H1 (cell line): ENCODE results near the gene ABCC4. TPM values are rescaled to one million over a fixed set of nuclear protein-coding genes. Genes with fewer than 3 reads are reported as not detected.

Source experiments
- CTCF ChIA-PET: fragments of 300-600 bp; sonication (Branson Sonifier 250); formaldehyde crosslinking; loops from one replicate; lab custom pipeline; 2021; ENCODE audit not compliant: partially characterized antibody; lab: Charles Lee
- POLR2A ChIA-PET: fragments of 300-600 bp; sonication (Branson Sonifier 250); formaldehyde crosslinking; loops from one replicate; lab custom pipeline; 2021; ENCODE audit warnings: inconsistent platforms; ENCODE audit not compliant: partially characterized antibody; lab: Charles Lee
- DNase-seq, 2 experiments: peaks; one replicate each; pipeline versions ENCODE4 v3.0.0 to v3.0.0-alpha.2; 2010 to 2022; ENCODE audit warnings: low spot score in 2 of 2, low read depth in 1 of 2, mixed read lengths in 1 of 2
- FAIRE-seq: peaks from 2 replicates; lab custom pipeline; 2011; peaks lifted over from hg19 to GRCh38; lab: Jason Lieb, UNC
- H2AFZ ChIP-seq: 2 replicates; pipeline ENCODE4 v1.8.1; 2012; ENCODE audit warnings: low read length, inconsistent platforms
- H2AK5ac ChIP-seq: 2 replicates; pipeline ENCODE4 v1.6.1; 2013; ENCODE audit warnings: low read depth, low read length
- H2BK120ac ChIP-seq: replicated peaks from 2 replicates; pipeline ENCODE3; 2013; ENCODE audit warnings: low read depth, low read length, inconsistent platforms
- H2BK12ac ChIP-seq: 2 replicates; pipeline ENCODE4 v1.6.1; 2013; ENCODE audit warnings: low read depth, low read length
- H2BK15ac ChIP-seq: 2 replicates; pipeline ENCODE4 v1.6.1; 2013; ENCODE audit warnings: low read length
- H2BK20ac ChIP-seq: 2 replicates; pipeline ENCODE4 v1.6.1; 2013; ENCODE audit warnings: low read length
- H2BK5ac ChIP-seq: 2 replicates; pipeline ENCODE4 v1.6.1; 2013; ENCODE audit warnings: low read depth, low read length
- H3K14ac ChIP-seq: 2 replicates; pipeline ENCODE4 v1.6.1; 2013; ENCODE audit warnings: inconsistent platforms; ENCODE audit not compliant: insufficient read length
- H3K18ac ChIP-seq: 2 replicates; pipeline ENCODE4 v1.6.1; 2013; ENCODE audit warnings: low read length; ENCODE audit errors: extremely low read depth
- H3K23ac ChIP-seq: 2 replicates; pipeline ENCODE4 v1.6.1; 2013; ENCODE audit warnings: inconsistent platforms; ENCODE audit not compliant: insufficient read length
- H3K23me2 ChIP-seq: 2 replicates; pipeline ENCODE4 v1.6.1; 2013; ENCODE audit warnings: low read depth, low read length
- H3K27ac ChIP-seq: 2 replicates; pipeline ENCODE4 v1.6.1; 2011; ENCODE audit warnings: low read depth, low read length, inconsistent platforms
- H3K27me3 ChIP-seq, 4 experiments: replicated peaks in 1 of 4; 1 replicate in 1 of 4; 2 replicates in 3 of 4; pipeline versions ENCODE4 v1.6.1 to v1.8.1; 2011 to 2013; ENCODE audit warnings: low read length in 3 of 4, mild to moderate bottlenecking in 3 of 4, inconsistent platforms in 2 of 4, mixed read lengths in 2 of 4, moderate library complexity in 1 of 4; ENCODE audit not compliant: control insufficient read depth in 3 of 4, insufficient read depth in 3 of 4; ENCODE audit errors: extremely low read depth in 1 of 4
- H3K36me3 ChIP-seq, 4 experiments: 2 replicates each; pipeline versions ENCODE4 v1.6.1 to v1.8.1; 2011 to 2013; ENCODE audit warnings: mild to moderate bottlenecking in 4 of 4, low read length in 3 of 4, moderate library complexity in 2 of 4, control low read depth in 1 of 4, inconsistent platforms in 1 of 4; ENCODE audit not compliant: insufficient read depth in 4 of 4, control insufficient read depth in 2 of 4
- H3K4ac ChIP-seq: replicated peaks from 2 replicates; pipeline ENCODE3; 2013; ENCODE audit warnings: low read length, low read depth, mixed read lengths, inconsistent platforms; ENCODE audit not compliant: insufficient read length
- H3K4me1 ChIP-seq, 4 experiments: replicated peaks in 1 of 4; 1 replicate in 1 of 4; 2 replicates in 3 of 4; pipeline versions ENCODE4 v1.6.1 to v1.8.1; 2011 to 2013; ENCODE audit warnings: low read length in 3 of 4, inconsistent platforms in 2 of 4, mixed read lengths in 1 of 4; ENCODE audit not compliant: insufficient read depth in 4 of 4, control insufficient read depth in 3 of 4
- H3K4me2 ChIP-seq, 2 experiments: 2 replicates each; pipeline versions ENCODE4 v1.6.1 to v1.8.1; 2011 to 2013; ENCODE audit warnings: low read depth in 2 of 2, low read length in 2 of 2, control low read depth in 1 of 2, inconsistent platforms in 1 of 2, mild to moderate bottlenecking in 1 of 2; ENCODE audit not compliant: insufficient read depth in 1 of 2
- H3K4me3 ChIP-seq, 4 experiments: fragments of 200-600, 300-600 bp in 1 of 4; sonication (generic), shearing (Covaris generic), sonication (Bioruptor Twin) in 1 of 4; 2 replicates each; pipeline versions ENCODE4 v1.5.1 to v1.8.1; 2011 to 2016; ENCODE audit warnings: low read length in 4 of 4, low read depth in 3 of 4, control low read depth in 2 of 4, inconsistent platforms in 2 of 4, mild to moderate bottlenecking in 2 of 4, mixed read lengths in 1 of 4, moderate library complexity in 1 of 4; ENCODE audit not compliant: insufficient read depth in 2 of 4; ENCODE audit errors: extremely low read depth in 1 of 4
- H3K56ac ChIP-seq: replicated peaks from 2 replicates; pipeline ENCODE3; 2013; ENCODE audit warnings: low read depth, mild to moderate bottlenecking, mixed read lengths, low read length, inconsistent platforms; ENCODE audit not compliant: insufficient read length
- H3K79me1 ChIP-seq: 2 replicates; pipeline ENCODE4 v1.6.1; 2013; ENCODE audit warnings: low read depth, low read length, control low read depth
- H3K79me2 ChIP-seq, 2 experiments: 2 replicates each; pipeline versions ENCODE4 v1.6.1 to v1.8.1; 2012 to 2013; ENCODE audit warnings: low read length in 2 of 2, mild to moderate bottlenecking in 2 of 2, inconsistent platforms in 1 of 2; ENCODE audit not compliant: insufficient read depth in 2 of 2, control insufficient read depth in 1 of 2
- H3K9ac ChIP-seq, 4 experiments: replicated peaks in 1 of 4; 1 replicate in 1 of 4; 2 replicates in 3 of 4; pipeline versions ENCODE4 v1.6.1 to v1.8.1; 2011 to 2013; ENCODE audit warnings: low read depth in 3 of 4, low read length in 3 of 4, control low read depth in 2 of 4, mild to moderate bottlenecking in 2 of 4, moderate library complexity in 2 of 4, inconsistent platforms in 1 of 4; ENCODE audit errors: extremely low read depth in 1 of 4
- H3K9me3 ChIP-seq, 2 experiments: 2 replicates each; pipeline versions ENCODE4 v1.6.1 to v1.8.1; 2012 to 2013; ENCODE audit warnings: mild to moderate bottlenecking in 2 of 2, moderate library complexity in 2 of 2, control low read depth in 1 of 2, inconsistent platforms in 1 of 2, low read depth in 1 of 2, low read length in 1 of 2, mixed read lengths in 1 of 2; ENCODE audit not compliant: insufficient read depth in 2 of 2
- H4K20me1 ChIP-seq, 2 experiments: replicated peaks in 1 of 2; 2 replicates each; pipeline versions ENCODE3 to v1.8.1; 2011 to 2013; ENCODE audit warnings: inconsistent platforms in 2 of 2, low read length in 2 of 2, mild to moderate bottlenecking in 1 of 2; ENCODE audit not compliant: insufficient read depth in 2 of 2, control insufficient read depth in 1 of 2
- H4K5ac ChIP-seq: 2 replicates; pipeline ENCODE4 v1.6.1; 2013; ENCODE audit warnings: low read length, low read depth, mixed read lengths, inconsistent platforms; ENCODE audit not compliant: insufficient read length
- H4K8ac ChIP-seq: 2 replicates; pipeline ENCODE4 v1.8.0; 2013; ENCODE audit warnings: mild to moderate bottlenecking, moderate library complexity, low read length, inconsistent platforms; ENCODE audit not compliant: insufficient read depth; ENCODE audit errors: extremely low read depth
- H4K91ac ChIP-seq: replicated peaks from 2 replicates; pipeline ENCODE3; 2013; ENCODE audit warnings: low read length, mixed read lengths, inconsistent platforms; ENCODE audit not compliant: insufficient read length
- BACH1 ChIP-seq: IDR thresholded peaks from 2 replicates; pipeline ENCODE4 v1.6.1; 2012; ENCODE audit warnings: low read length, improper control_type of control experiment
- CBX5 ChIP-seq: fragments of 300-800, 300-1000 bp; sonication (generic); IDR thresholded peaks from 2 replicates; pipeline ENCODE4 v1.7.1; 2016; ENCODE audit warnings: antibody characterized with exemption, low read length, low read depth
- HDAC6 ChIP-seq: IDR thresholded peaks from one replicate; pipeline ENCODE4 v1.7.1; 2012; ENCODE audit warnings: low read depth, mild to moderate bottlenecking, inconsistent platforms, low read length, moderate library complexity
- MAFK ChIP-seq: IDR thresholded peaks from 2 replicates; pipeline ENCODE4 v1.6.1; 2012; ENCODE audit warnings: low read depth, mild to moderate bottlenecking, improper control_type of control experiment, low read length
- MAX ChIP-seq: IDR thresholded peaks from 2 replicates; pipeline ENCODE4 v1.6.1; 2012; ENCODE audit warnings: inconsistent platforms
- SIN3A ChIP-seq, 2 experiments: IDR thresholded peaks in 1 of 2; conservative IDR thresholded peaks in 1 of 2; 2 replicates each; pipeline ENCODE4 v1.6.1; 2011 to 2012; ENCODE audit warnings: low read length in 2 of 2, improper control_type of control experiment in 1 of 2, low read depth in 1 of 2, mild to moderate bottlenecking in 1 of 2
- SIX5 ChIP-seq: IDR thresholded peaks from 2 replicates; pipeline ENCODE4 v1.6.1; 2011; ENCODE audit warnings: mild to moderate bottlenecking, low read depth, low read length
- SP1 ChIP-seq: IDR thresholded peaks from 2 replicates; pipeline ENCODE4 v1.6.1; 2011; ENCODE audit warnings: low read depth, low read length
- SRF ChIP-seq: IDR thresholded peaks from 2 replicates; pipeline ENCODE4 v1.6.1; 2011; ENCODE audit warnings: mild to moderate bottlenecking, low read depth, low read length, moderate library complexity
- TCF12 ChIP-seq: IDR thresholded peaks from 2 replicates; pipeline ENCODE4 v1.6.1; 2011; ENCODE audit warnings: low read depth, mild to moderate bottlenecking, low read length
- WGBS, 2 experiments: shearing (Covaris generic) in 1 of 2; methylation state at CpG; one replicate each; pipeline versions ENCODE4 v1.1.6 to v1.1.7; 2013 to 2015; ENCODE audit warnings: low lambda C conversion rate in 2 of 2, mixed read lengths in 2 of 2, inconsistent platforms in 1 of 2, low coverage in 1 of 2, missing lambda C conversion rate in 1 of 2; ENCODE audit not compliant: insufficient replicate concordance in 2 of 2, insufficient coverage in 1 of 2, insufficient read length in 1 of 2; ENCODE audit errors: extremely low coverage in 1 of 2, missing lambda C conversion rate in 1 of 2; 5-methylcytosine and 5-hydroxymethylcytosine counted together
- polyA plus RNA-seq, 7 experiments: library from polyadenylated mRNA; depleted of rRNA in 3 of 7; stranded (reverse) in 5 of 7; unstranded in 2 of 7; fragments of >200 nt in 5 of 7; fragments of 200-250 nt in 2 of 7; gene quantifications; 1 replicate in 5 of 7; 2 replicates in 1 of 7; 4 replicates in 1 of 7; pipeline versions ENCODE4 v1.2.1 to v1.2.3, GENCODE V29; 2011 to 2013; ENCODE audit warnings: missing spikeins in 2 of 7, mixed read lengths in 2 of 7
- total RNA-seq: library from RNA; stranded (reverse); fragmentation: NEBNext Ultra II Directional; extraction: Animal tissue kit (Norgen Biotek cat#: 25700); gene quantifications from 2 replicates; pipeline ENCODE4 v1.2.1, GENCODE V29; 2021

Gene ABCC4
- total and polyA plus RNA-seq, 2 of the 8 experiments (the other 6 are each of a cell fraction or from before 2014, with no cell fraction given): 4.0 to 14.1 TPM

DNA sequence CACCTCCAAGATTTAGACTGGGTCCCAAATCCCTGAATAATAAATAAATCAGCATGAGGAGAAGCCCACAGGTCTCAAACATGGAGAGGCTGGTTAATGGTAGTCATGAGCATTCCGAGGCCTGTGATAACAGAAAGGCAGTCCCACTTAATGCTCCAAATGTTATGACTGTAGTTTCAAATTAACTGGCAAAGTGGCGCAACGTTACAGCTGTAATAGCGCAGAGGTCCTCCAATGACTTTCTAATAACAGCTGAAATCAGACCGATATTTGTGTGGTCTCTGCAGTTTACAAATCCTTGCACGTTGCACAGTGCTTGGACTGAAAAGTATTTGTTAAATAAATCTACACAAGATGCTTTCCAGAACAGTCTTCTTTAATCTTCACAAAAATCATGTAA lies 141.8 kb downstream of the ABCC4 start:
- DNase-seq: no peak
- H3K4me3 ChIP-seq: no peak overlapping the region
- POLR2A ChIA-PET: no interaction called here
- H3K18ac ChIP-seq: no peak overlapping the region
- H3K79me2 ChIP-seq: no peaks in the 10 kb centered on the region
- no peaks in the 10 kb centered on the region for H3K9me3 ChIP-seq
- H3K23me2 ChIP-seq: no peaks in the 10 kb centered on the region
- no peak overlapping the region for H3K27ac ChIP-seq
- no peak overlapping the region for H2BK20ac ChIP-seq
- no peaks in the 10 kb centered on the region for H4K20me1 ChIP-seq
- H2BK5ac ChIP-seq: no peak overlapping the region
- H3K9ac ChIP-seq: no peak overlapping the region
- H2BK15ac ChIP-seq: no peak overlapping the region
- H2AFZ ChIP-seq: no peak overlapping the region
- no peak overlapping the region for H2BK12ac ChIP-seq
- no peak overlapping the region for H3K4me2 ChIP-seq
- no peak overlapping the region for H4K5ac ChIP-seq
- TF ChIP-seq MAX (no peak), MAFK (no peak), SRF (no peak), SIX5 (no peak), BACH1 (no peak), CBX5 (no peak), HDAC6 (no peak), TCF12 (no peak), SP1 (no peak), SIN3A (conservative IDR thresholded peaks at IDR 0.05 in 1 of 2, IDR thresholded peaks at IDR 0.05 in 1 of 2; ENCODE audit: low read depth in 1 of 2, low read length in 2 of 2) (no peak)
- TF ChIP-seq, all 59 proteins: peak for 0
- H3K14ac ChIP-seq: no peak overlapping the region
- CTCF ChIA-PET: interaction anchor here (1.5 kb wide), 1 partner anchor 30 kb away, joined by 3 read pairs; no protein-coding TSS in a partner anchor
- H3K56ac ChIP-seq: no peak overlapping the region
- H3K36me3 ChIP-seq: no peaks in the 10 kb centered on the region
- H2AK5ac ChIP-seq: no peak overlapping the region
- H2BK120ac ChIP-seq: no peak overlapping the region
- H3K27me3 ChIP-seq: peaks cover 0 to 1% (median 0%) of the 10 kb centered on the region in 4 experiments; a peak in 3 of 7 replicates
- no peak overlapping the region for H4K91ac ChIP-seq
- peaks cover 0 to 2% (median 0%) of the 10 kb centered on the region in 4 experiments; a peak in 2 of 7 replicates for H3K4me1 ChIP-seq
- FAIRE-seq: no peak
- no peak overlapping the region for H3K23ac ChIP-seq
- 94% methylated on average over 6 of the region's 6 CpGs; no CpG with 5 or more reads in 1 of the 2 experiments for WGBS, 2 experiments
- no peaks in the 10 kb centered on the region for H3K79me1 ChIP-seq
- H3K4ac ChIP-seq: no peak overlapping the region
- H4K8ac ChIP-seq: no peak overlapping the region
